Brain microvascular endothelial cell (primary cell): ENCODE data around the gene CIAO1.

Experiments
- DNase-seq: peaks from one replicate; pipeline ENCODE4 v3.0.0-alpha.2; 2020
- H3K27ac ChIP-seq: fragments of 250-450 bp; sonication (Bioruptor Pico); 2 replicates; pipeline ENCODE4 v1.5.1; 2020; ENCODE audit warnings: mild to moderate bottlenecking, moderate library complexity
- H3K27me3 ChIP-seq: fragments of 250-450 bp; sonication (Bioruptor Pico); replicated peaks from 2 replicates; pipeline ENCODE4 v1.5.1; 2020; ENCODE audit warnings: mild to moderate bottlenecking
- H3K36me3 ChIP-seq: fragments of 250-450 bp; sonication (Bioruptor Pico); replicated peaks from 2 replicates; pipeline ENCODE4 v1.5.1; 2020; ENCODE audit warnings: mild to moderate bottlenecking
- H3K4me3 ChIP-seq: 2 replicates; pipeline ENCODE4 v1.5.1; 2011; ENCODE audit warnings: low read depth, mild to moderate bottlenecking, control low read depth, low read length, moderate library complexity
- in situ Hi-C: cut with HindIII; loops from 2 replicates; pipeline ENCODE4 v1.10.0; 2017; ENCODE audit warnings: low sequenced_read_pairs, low pct_ligation_motif_present
- TF ChIP-seq, protein P1 (sequence below): IDR thresholded peaks from 2 replicates; pipeline ENCODE4 v1.5.1; 2011; ENCODE audit warnings: low read depth, mild to moderate bottlenecking, moderate library complexity, low read length, control low read depth, inconsistent platforms; ENCODE audit errors: missing control alignments

The CIAO1 gene

DNA sequence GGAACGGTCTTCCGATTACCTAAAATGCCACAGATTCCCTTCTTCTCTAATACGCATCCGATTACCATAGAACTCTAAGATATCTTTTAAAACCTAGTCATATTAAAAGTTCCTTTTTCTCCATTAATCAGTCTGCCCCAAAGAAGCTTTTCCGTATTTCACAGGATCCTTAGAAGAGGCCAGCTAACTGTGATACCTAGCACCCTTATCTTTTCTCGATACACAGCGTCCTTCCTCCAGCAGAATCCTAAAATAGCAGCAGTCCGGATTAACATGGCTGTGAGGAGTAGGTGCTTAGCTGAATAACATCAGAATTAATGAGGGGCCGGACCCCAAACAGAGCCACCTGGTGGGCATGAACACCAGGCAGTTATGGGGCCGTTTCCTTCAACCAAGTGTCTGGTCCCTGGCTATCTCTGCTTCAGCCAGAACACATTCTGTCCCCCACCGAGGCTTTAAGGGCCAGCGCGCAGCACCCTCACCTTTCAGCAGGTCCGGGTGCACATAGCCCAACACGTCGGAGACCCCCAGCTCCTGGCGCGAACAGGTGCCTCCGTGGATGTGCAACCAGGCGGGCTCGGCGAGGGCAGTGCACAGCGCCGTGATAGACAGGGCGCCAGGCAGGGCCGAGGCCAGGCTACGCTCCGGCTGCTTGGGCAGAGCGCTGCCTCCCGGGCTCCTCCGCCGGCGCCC, 1.2 kb upstream of the CIAO1 start:
- Histone ChIP-seq H3K27ac (no peak overlapping the region), H3K36me3 (peaks cover 14% of the 10 kb centered on the region), H3K4me3 (peak overlapping the region; percentile 93), H3K27me3 (no peaks in the 10 kb centered on the region)
- TF ChIP-seq, protein P1, sequence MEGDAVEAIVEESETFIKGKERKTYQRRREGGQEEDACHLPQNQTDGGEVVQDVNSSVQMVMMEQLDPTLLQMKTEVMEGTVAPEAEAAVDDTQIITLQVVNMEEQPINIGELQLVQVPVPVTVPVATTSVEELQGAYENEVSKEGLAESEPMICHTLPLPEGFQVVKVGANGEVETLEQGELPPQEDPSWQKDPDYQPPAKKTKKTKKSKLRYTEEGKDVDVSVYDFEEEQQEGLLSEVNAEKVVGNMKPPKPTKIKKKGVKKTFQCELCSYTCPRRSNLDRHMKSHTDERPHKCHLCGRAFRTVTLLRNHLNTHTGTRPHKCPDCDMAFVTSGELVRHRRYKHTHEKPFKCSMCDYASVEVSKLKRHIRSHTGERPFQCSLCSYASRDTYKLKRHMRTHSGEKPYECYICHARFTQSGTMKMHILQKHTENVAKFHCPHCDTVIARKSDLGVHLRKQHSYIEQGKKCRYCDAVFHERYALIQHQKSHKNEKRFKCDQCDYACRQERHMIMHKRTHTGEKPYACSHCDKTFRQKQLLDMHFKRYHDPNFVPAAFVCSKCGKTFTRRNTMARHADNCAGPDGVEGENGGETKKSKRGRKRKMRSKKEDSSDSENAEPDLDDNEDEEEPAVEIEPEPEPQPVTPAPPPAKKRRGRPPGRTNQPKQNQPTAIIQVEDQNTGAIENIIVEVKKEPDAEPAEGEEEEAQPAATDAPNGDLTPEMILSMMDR: peak; percentile 74
- DNase-seq: peak; percentile 46
- in situ Hi-C loops: no loop called here

DNA sequence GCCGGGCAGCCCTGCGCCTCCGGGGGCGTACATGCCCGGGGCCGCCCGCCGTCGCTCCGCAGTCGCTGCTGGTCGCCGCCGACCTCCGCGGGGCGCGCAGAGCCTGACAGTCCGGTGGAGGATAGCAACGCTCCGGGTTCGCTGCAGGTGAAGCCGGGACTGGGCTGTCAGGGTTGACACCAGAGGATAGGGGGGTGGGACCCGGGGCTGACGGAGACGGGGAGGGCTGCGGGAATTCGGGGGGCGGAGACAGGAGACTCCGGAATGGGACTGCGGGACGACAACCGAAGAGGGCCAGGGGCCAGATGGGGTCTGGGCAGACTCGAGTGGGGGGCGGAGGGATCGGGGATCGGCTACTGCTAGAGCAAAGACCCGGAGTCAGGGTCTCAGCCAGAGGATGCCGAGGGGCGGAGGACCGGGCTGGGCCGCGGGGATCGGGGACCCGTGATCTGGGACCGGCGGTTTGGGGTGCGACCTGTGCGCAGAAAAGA, 631 bp upstream of the CIAO1 start:
- Histone ChIP-seq H3K27me3 (no peaks in the 10 kb centered on the region), H3K4me3 (peak overlapping the region; percentile 93), H3K27ac (peak overlapping the region; percentile 70), H3K36me3 (peaks cover 14% of the 10 kb centered on the region)
- DNase-seq: no peak
- TF ChIP-seq, protein P1: no peak
- in situ Hi-C loops: no loop called here

DNA sequence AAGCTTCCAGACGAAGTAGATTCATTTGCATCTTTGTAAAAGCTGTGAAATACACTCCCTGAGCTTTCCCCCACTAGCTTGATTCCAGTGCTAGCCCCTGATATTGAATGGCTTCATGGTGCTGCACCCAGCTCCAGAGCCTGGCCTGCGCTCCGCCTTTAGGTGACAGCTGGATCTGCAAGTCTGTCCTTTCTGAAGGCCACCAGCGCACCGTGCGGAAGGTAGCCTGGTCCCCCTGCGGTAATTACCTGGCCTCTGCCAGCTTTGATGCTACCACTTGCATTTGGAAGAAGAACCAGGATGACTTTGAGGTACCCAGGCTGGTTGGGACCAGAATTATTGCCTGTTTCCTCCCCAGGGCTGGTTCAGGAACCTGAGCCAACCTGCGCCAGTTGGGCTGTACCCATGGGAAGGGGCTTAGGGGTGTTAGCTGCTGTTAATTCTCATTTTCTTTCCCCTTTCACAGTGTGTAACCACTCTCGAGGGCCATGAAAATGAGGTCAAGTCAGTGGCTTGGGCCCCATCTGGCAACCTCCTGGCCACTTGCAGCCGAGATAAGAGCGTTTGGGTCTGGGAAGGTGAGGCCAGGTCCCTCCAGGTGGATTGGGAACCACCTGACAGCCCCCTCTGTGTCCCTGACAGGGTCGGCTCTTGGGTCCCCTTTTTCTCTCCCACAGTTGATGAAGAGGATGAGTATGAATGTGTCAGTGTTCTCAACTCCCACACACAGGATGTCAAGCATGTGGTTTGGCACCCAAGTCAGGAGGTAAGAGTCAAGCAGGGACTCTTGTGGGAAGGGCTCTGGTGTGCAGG, 1.3 kb downstream of the CIAO1 start:
- H3K27me3 ChIP-seq: no peaks in the 10 kb centered on the region
- peak overlapping the region; percentile 93 for H3K4me3 ChIP-seq
- no peak for DNase-seq
- in situ Hi-C loops: no loop called here
- H3K36me3 ChIP-seq: peaks cover 20% of the 10 kb centered on the region
- TF ChIP-seq, protein P1: peak; percentile 70
- no peak overlapping the region for H3K27ac ChIP-seq

DNA sequence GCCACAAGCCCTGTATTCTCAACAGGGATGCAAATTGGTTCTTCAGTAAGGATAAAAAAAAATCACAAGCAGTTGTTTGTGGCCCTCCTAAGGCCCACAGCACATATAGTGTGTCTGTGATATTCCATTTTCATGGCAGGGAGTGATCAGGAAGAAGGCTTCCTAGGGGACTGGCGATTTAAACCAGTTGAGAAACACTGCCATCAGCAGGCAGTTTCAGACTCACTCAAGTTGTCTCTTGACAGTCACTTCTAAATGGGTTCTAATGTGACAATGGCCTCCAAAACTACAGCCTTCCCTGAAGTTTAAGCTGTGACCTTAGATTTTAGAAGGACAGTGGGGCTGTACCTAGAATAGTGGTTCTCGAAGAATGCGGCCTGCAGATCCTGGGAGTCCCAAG, 6.0 kb downstream of the CIAO1 start:
- in situ Hi-C loops: no loop called here
- Histone ChIP-seq H3K36me3 (peaks cover 45% of the 10 kb centered on the region), H3K27ac (no peak overlapping the region), H3K27me3 (no peaks in the 10 kb centered on the region), H3K4me3 (no peak overlapping the region)
- no peak for DNase-seq
- TF ChIP-seq, protein P1: no peak

DNA sequence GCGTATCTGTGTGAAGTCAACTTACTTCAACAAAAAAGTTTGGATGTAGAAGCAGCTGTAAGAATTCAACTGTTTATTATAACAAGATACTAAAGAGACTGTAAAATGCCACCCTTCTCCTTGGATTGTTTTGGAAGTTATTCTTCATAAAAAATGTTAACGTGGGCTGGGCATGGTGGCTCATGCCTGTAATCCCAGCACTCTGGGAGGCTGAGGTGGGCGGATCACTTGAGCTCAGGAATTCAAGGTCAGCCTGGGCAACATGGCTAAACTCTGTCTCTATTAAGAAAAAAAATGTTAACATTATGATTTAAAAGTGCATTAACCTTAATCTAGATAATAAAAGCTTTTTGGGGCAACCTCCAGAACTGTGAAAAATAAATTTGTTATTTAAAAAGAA, 7.7 kb downstream of the CIAO1 start:
- Histone ChIP-seq H3K27me3 (no peaks in the 10 kb centered on the region), H3K4me3 (no peak overlapping the region), H3K36me3 (peaks cover 53% of the 10 kb centered on the region), H3K27ac (no peak overlapping the region)
- TF ChIP-seq, protein P1: no peak
- no peak for DNase-seq
- in situ Hi-C loops: no loop called here
